GM21390 (cell line): ENCODE data around the gene SEC16A.

ENCODE experiments used
- ATAC-seq: cut with Tn5 transposase; IDR thresholded peaks from one replicate; pipeline ENCODE4 v1.9.1; 2021; ENCODE audit not compliant: unreplicated experiment

SEC16A gene

GRCh38 chr9:136466155-136466541 lies 16.7 kb downstream of the SEC16A start:
- ATAC-seq: no peak

GRCh38 chr9:136465500-136466154 lies 17.2 kb downstream of the SEC16A start:
- no peak for ATAC-seq

GRCh38 chr9:136464241-136464640 lies 18.6 kb downstream of the SEC16A start:
- ATAC-seq: no peak

- no peak for ATAC-seq
Observed at GRCh38 chr9:136463578-136463977, 19.3 kb downstream of the SEC16A start.

GRCh38 chr9:136462664-136463063 lies 20.2 kb downstream of the SEC16A start:
- no peak for ATAC-seq

GRCh38 chr9:136460772-136461325 lies 22.0 kb downstream of the SEC16A start:
- no peak for ATAC-seq

- ATAC-seq: no peak
Observed at GRCh38 chr9:136459425-136459824, 23.4 kb downstream of the SEC16A start.

- no peak for ATAC-seq
Observed at GRCh38 chr9:136457326-136457725, 25.5 kb downstream of the SEC16A start.

GRCh38 chr9:136456258-136456657 lies 26.6 kb downstream of the SEC16A start:
- ATAC-seq: no peak

GRCh38 chr9:136455043-136456002 lies 27.5 kb downstream of the SEC16A start:
- ATAC-seq: no peak

GRCh38 chr9:136454026-136454796 lies 28.6 kb downstream of the SEC16A start:
- ATAC-seq: no peak

GRCh38 chr9:136453326-136453725 lies 29.5 kb downstream of the SEC16A start:
- no peak for ATAC-seq

- ATAC-seq: no peak
Observed at GRCh38 chr9:136451221-136451877, 31.5 kb downstream of the SEC16A start.

- no peak for ATAC-seq
Observed at GRCh38 chr9:136448655-136449054, 34.2 kb downstream of the SEC16A start.

GRCh38 chr9:136447173-136447778 lies 35.6 kb downstream of the SEC16A start:
- ATAC-seq: no peak

GRCh38 chr9:136445799-136446198 lies 37.0 kb downstream of the SEC16A start:
- ATAC-seq: no peak

- ATAC-seq: no peak
Observed at GRCh38 chr9:136444102-136444501, 38.7 kb downstream of the SEC16A start.

GRCh38 chr9:136443687-136444086 lies 39.2 kb downstream of the SEC16A start:
- no peak for ATAC-seq

- no peak for ATAC-seq
Observed at GRCh38 chr9:136443087-136443486, 39.8 kb downstream of the SEC16A start.

- ATAC-seq: no peak
Observed at GRCh38 chr9:136442265-136442664, 40.6 kb downstream of the SEC16A start.
